ENCODE results near the gene DUS1L. TPM values are rescaled to one million over a fixed set of nuclear protein-coding genes. Genes with fewer than 3 reads are reported as not detected.

DUS1L gene
- polyA plus RNA-seq, 2 of the 4 experiments (the other 2 are of a cell fraction), result 48.1 to 83.6 TPM

DNA sequence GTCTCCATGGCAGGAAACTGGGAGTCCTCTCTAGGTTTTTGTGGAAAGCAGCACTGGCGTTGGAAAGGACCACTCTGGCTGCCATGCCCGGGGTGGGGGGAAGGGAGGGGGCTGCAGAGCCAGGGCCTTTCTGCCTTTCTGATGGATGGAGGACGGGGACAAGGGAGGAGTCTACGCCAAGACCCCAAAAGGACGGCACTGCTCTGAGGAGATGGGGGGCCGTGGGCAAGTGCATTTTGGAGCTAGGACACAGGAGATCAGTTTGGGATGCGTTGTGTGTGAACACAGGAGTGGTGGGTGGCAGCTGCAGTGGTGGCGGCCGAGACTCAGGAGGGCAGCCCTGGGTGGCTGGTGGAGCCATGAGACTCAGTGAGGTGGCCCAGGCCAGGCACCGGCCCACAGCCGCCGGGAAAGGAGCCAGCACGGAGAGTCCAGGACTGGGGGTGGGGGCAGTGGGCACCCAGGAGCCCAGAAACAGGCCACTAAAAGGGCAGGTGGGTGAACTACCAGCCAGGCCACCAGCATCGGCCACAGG lies 45.0 kb downstream of the DUS1L start:
- H3K9me3 ChIP-seq, result no peaks in the 10 kb centered on the region
- no peak overlapping the region for H3K4me3 ChIP-seq
- H3K4me1 ChIP-seq, result peaks cover 41% of the 10 kb centered on the region
- FAIRE-seq (no peak), DNase-seq (ENCODE audit: low read depth in 1 of 2, low spot score in 1 of 2) (no peak), ATAC-seq (no peak)
- peak overlapping the region; percentile 87 for H3K4me2 ChIP-seq
- 85% methylated on average over 11 of the region's 14 CpGs for WGBS (ENCODE audit: missing lambda C conversion rate)
- TF ChIP-seq PHF8 (IDR thresholded peaks at IDR 0.05; ENCODE audit: borderline replicate concordance, low read depth), result no peak
- TF ChIP-seq NPAS2 (CRISPR knock-in tag; IDR thresholded peaks at IDR 0.05; ENCODE audit: borderline replicate concordance), result no peak
- TF ChIP-seq SMC3 (IDR thresholded peaks at IDR 0.05), result no peak
- no peak for TF ChIP-seq FOXS1 (CRISPR knock-in tag; IDR thresholded peaks at IDR 0.05)
- TF ChIP-seq EHMT2 (IDR thresholded peaks at IDR 0.05; ENCODE audit: low read depth), result no peak
- no peak for TF ChIP-seq RARB (CRISPR knock-in tag; IDR thresholded peaks at IDR 0.05)
- no peak for TF ChIP-seq RFX5 (IDR thresholded peaks at IDR 0.05)
- no peak for TF ChIP-seq ZC3H11A (IDR thresholded peaks at IDR 0.05)
- no peak for TF ChIP-seq KDM1A (IDR thresholded peaks at IDR 0.05; ENCODE audit: low read depth)
- no peak for TF ChIP-seq HOXA7 (CRISPR knock-in tag; IDR thresholded peaks at IDR 0.05)
- TF ChIP-seq HDAC2 (IDR thresholded peaks at IDR 0.05), result no peak
- no peak for TF ChIP-seq RNF2 (IDR thresholded peaks at IDR 0.05; ENCODE audit: borderline replicate concordance, low read depth)
- no peak for TF ChIP-seq POLR2A (IDR thresholded peaks at IDR 0.05; ENCODE audit: low read length)
- no peak for TF ChIP-seq TFCP2L1 (CRISPR knock-in tag; IDR thresholded peaks at IDR 0.05)
- TF ChIP-seq FOSB (CRISPR knock-in tag; IDR thresholded peaks at IDR 0.05), result no peak
- TF ChIP-seq ZSCAN20 (CRISPR knock-in tag; IDR thresholded peaks at IDR 0.05), result no peak
- TF ChIP-seq, protein P1, sequence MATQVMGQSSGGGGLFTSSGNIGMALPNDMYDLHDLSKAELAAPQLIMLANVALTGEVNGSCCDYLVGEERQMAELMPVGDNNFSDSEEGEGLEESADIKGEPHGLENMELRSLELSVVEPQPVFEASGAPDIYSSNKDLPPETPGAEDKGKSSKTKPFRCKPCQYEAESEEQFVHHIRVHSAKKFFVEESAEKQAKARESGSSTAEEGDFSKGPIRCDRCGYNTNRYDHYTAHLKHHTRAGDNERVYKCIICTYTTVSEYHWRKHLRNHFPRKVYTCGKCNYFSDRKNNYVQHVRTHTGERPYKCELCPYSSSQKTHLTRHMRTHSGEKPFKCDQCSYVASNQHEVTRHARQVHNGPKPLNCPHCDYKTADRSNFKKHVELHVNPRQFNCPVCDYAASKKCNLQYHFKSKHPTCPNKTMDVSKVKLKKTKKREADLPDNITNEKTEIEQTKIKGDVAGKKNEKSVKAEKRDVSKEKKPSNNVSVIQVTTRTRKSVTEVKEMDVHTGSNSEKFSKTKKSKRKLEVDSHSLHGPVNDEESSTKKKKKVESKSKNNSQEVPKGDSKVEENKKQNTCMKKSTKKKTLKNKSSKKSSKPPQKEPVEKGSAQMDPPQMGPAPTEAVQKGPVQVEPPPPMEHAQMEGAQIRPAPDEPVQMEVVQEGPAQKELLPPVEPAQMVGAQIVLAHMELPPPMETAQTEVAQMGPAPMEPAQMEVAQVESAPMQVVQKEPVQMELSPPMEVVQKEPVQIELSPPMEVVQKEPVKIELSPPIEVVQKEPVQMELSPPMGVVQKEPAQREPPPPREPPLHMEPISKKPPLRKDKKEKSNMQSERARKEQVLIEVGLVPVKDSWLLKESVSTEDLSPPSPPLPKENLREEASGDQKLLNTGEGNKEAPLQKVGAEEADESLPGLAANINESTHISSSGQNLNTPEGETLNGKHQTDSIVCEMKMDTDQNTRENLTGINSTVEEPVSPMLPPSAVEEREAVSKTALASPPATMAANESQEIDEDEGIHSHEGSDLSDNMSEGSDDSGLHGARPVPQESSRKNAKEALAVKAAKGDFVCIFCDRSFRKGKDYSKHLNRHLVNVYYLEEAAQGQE (IDR thresholded peaks at IDR 0.05), result no peak
- TF ChIP-seq, protein P2, sequence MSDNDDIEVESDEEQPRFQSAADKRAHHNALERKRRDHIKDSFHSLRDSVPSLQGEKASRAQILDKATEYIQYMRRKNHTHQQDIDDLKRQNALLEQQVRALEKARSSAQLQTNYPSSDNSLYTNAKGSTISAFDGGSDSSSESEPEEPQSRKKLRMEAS (IDR thresholded peaks at IDR 0.05), result no peak
- TF ChIP-seq, protein P3, sequence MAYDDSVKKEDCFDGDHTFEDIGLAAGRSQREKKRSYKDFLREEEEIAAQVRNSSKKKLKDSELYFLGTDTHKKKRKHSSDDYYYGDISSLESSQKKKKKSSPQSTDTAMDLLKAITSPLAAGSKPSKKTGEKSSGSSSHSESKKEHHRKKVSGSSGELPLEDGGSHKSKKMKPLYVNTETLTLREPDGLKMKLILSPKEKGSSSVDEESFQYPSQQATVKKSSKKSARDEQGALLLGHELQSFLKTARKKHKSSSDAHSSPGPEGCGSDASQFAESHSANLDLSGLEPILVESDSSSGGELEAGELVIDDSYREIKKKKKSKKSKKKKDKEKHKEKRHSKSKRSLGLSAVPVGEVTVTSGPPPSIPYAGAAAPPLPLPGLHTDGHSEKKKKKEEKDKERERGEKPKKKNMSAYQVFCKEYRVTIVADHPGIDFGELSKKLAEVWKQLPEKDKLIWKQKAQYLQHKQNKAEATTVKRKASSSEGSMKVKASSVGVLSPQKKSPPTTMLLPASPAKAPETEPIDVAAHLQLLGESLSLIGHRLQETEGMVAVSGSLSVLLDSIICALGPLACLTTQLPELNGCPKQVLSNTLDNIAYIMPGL (CRISPR knock-in tag; IDR thresholded peaks at IDR 0.05; ENCODE audit: borderline replicate concordance), result no peak
- peak overlapping the region in 1 of 2 experiments; percentile 92; a peak in 2 of 6 replicates for H3K27ac ChIP-seq
- ChIA-PET POLR2A (interaction anchor here (1.4 to 3.9 kb wide), 4 partner anchors 17 to 78 kb away, joined by 3 to 38 read pairs (median 6); partner anchors contain the start of genes ASPSCR1 and DCXR), CTCF (interaction anchor here (0.8 to 33.2 kb wide), 40 partner anchors 9 to 289 kb away, joined by 3 to 794 read pairs (median 5); partner anchors contain the start of genes ASPSCR1, DCXR, MAFG and MYADML2)

DNA sequence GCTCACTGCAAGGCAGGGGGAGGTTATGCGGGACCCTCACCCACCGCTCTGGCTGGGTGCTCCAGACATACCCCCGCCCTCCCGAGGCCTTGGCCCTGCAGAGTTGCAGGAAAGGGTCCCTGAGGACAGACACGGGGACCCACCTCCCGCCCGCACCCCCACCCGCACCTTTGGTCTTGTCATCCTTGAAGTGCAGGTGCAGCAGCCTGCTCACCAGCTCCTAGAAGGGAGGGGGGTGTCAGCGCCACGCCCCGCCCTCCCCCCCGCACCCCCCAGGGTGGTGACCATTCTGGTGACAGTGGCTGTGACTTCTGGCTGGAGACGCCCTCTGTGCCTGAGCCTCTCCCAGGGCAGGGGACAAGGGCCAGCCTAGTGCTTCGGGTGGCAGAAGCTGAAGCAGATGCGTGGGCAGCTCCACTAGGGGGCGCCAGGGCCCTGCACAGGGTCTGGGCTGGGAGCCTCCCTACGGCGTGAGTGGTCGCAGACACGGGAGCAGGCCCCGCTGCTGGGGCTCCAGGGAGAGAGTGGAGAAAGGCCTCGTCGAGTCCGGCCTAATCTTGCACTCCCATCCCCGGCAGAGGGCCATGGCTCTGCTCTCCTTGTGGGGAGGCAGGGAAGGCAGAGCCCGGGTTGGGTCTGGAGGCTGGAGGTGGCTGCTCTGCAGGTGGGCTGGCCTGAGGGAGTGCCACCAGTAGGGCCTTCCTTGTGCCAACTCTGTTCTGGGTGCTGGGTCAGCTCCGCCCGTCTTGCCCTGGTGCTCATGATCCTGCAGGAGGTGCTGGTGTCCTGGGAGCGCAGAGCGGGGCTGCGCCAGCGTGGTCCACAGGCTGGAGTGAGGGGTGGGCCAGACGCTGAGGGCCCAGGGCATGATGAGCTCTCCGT lies 45.7 kb downstream of the DUS1L start:
- H3K4me2 ChIP-seq, result peak overlapping the region; percentile 9; the same call in 1 of the 3 replicates
- TF ChIP-seq CBX2 (IDR thresholded peaks at IDR 0.05; ENCODE audit: borderline replicate concordance, low read depth) (no peak), POLR2AphosphoS2 (conservative IDR thresholded peaks at IDR 0.05; ENCODE audit: low read length) (no peak), SMC3 (IDR thresholded peaks at IDR 0.05) (peak; percentile 50), ZFP36 (IDR thresholded peaks at IDR 0.05; ENCODE audit: borderline replicate concordance, partially characterized antibody) (no peak), MAFK (IDR thresholded peaks at IDR 0.05; ENCODE audit: partially characterized antibody) (no peak), CBX8 (IDR thresholded peaks at IDR 0.05) (no peak), EP300 (IDR thresholded peaks at IDR 0.05) (no peak)
- TF ChIP-seq, protein P4, sequence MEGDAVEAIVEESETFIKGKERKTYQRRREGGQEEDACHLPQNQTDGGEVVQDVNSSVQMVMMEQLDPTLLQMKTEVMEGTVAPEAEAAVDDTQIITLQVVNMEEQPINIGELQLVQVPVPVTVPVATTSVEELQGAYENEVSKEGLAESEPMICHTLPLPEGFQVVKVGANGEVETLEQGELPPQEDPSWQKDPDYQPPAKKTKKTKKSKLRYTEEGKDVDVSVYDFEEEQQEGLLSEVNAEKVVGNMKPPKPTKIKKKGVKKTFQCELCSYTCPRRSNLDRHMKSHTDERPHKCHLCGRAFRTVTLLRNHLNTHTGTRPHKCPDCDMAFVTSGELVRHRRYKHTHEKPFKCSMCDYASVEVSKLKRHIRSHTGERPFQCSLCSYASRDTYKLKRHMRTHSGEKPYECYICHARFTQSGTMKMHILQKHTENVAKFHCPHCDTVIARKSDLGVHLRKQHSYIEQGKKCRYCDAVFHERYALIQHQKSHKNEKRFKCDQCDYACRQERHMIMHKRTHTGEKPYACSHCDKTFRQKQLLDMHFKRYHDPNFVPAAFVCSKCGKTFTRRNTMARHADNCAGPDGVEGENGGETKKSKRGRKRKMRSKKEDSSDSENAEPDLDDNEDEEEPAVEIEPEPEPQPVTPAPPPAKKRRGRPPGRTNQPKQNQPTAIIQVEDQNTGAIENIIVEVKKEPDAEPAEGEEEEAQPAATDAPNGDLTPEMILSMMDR (IDR thresholded peaks at IDR 0.05), result peak; percentile 85
- TF ChIP-seq, protein P3 (CRISPR knock-in tag; IDR thresholded peaks at IDR 0.05; ENCODE audit: borderline replicate concordance), result no peak

More for the DNA sequence above, 45.7 kb downstream of the DUS1L start:
- ChIA-PET POLR2A (interaction anchor here (0.7 to 3.9 kb wide), 5 partner anchors 18 to 79 kb away, joined by 3 to 38 read pairs (median 5); partner anchors contain the start of genes ASPSCR1 and DCXR), CTCF (interaction anchor here (0.5 to 33.2 kb wide), 41 partner anchors 10 to 327 kb away, joined by 3 to 794 read pairs (median 5); partner anchors contain the start of genes ASPSCR1, DCXR, MAFG and MYADML2)
- Histone ChIP-seq H3K27ac (peak overlapping the region in 1 of 2 experiments; percentile 44; a peak in 1 of 6 replicates), H3K4me1 (peaks cover 41% of the 10 kb centered on the region), H3K4me3 (no peak overlapping the region), H3K9me3 (no peaks in the 10 kb centered on the region)
- ATAC-seq (peak; percentile 5 to 21; a peak in 3 of 6 replicates), FAIRE-seq (no peak), DNase-seq (ENCODE audit: low read depth in 1 of 2, low spot score in 1 of 2) (peak; percentile 65 to 72)
- WGBS (ENCODE audit: missing lambda C conversion rate), result 60% methylated on average over 24 of the region's 34 CpGs
